H1 (cell line): ENCODE data around the gene TRIM41. TPM values are rescaled to one million over a fixed set of nuclear protein-coding genes. Genes with fewer than 3 reads are reported as not detected.

Source experiments
- CHD7 ChIP-seq: fragments of 300-600 bp; sonication (generic); IDR thresholded peaks from 2 replicates; pipeline ENCODE4 v1.7.1; 2012; ENCODE audit warnings: low read length, moderate library complexity, mild to moderate bottlenecking, inconsistent platforms; ENCODE audit not compliant: insufficient replicate concordance
- HDAC2 ChIP-seq, 2 experiments: fragments of 300-600 bp in 1 of 2; sonication (generic) in 1 of 2; IDR thresholded peaks; 2 replicates each; pipeline ENCODE4 v1.6.1; 2011 to 2012; ENCODE audit warnings: low read depth in 2 of 2, low read length in 2 of 2, mild to moderate bottlenecking in 2 of 2, moderate library complexity in 2 of 2, borderline replicate concordance in 1 of 2, inconsistent platforms in 1 of 2
- MAX ChIP-seq: IDR thresholded peaks from 2 replicates; pipeline ENCODE4 v1.6.1; 2012; ENCODE audit warnings: inconsistent platforms
- polyA plus RNA-seq, 7 experiments: library from polyadenylated mRNA; depleted of rRNA in 3 of 7; stranded (reverse) in 5 of 7; unstranded in 2 of 7; fragments of >200 nt in 5 of 7; fragments of 200-250 nt in 2 of 7; gene quantifications; 1 replicate in 5 of 7; 2 replicates in 1 of 7; 4 replicates in 1 of 7; pipeline versions ENCODE4 v1.2.1 to v1.2.3, GENCODE V29; 2011 to 2013; ENCODE audit warnings: missing spikeins in 2 of 7, mixed read lengths in 2 of 7
- total RNA-seq: library from RNA; stranded (reverse); fragmentation: NEBNext Ultra II Directional; extraction: Animal tissue kit (Norgen Biotek cat#: 25700); gene quantifications from 2 replicates; pipeline ENCODE4 v1.2.1, GENCODE V29; 2021

TRIM41 gene
- total and polyA plus RNA-seq, 2 of the 8 experiments (the other 6 are each of a cell fraction or from before 2014, with no cell fraction given) = 12.9 to 21.6 TPM

- TF ChIP-seq CHD7 (no peak), MAX (no peak), HDAC2 (IDR thresholded peaks at IDR 0.05; ENCODE audit: borderline replicate concordance in 1 of 2, low read depth in 2 of 2, low read length in 2 of 2) (no peak)
Measured at GRCh38 chr5:181198106-181198685, 24.9 kb upstream of the TRIM41 start (continued).
